CD8-positive, alpha-beta memory T cell (primary cell): ENCODE results near the gene TMEM95. TPM values are rescaled to one million over a fixed set of nuclear protein-coding genes. Genes with fewer than 3 reads are reported as not detected.
"Not testable (repeated sequence)": the region's sequence is repeated elsewhere in the genome, so short reads cannot be mapped to it uniquely, and the experiment has no call there.

Experiments
- CTCF ChIA-PET: fragments of 350-600 bp; sonication (Branson Sonifier 250); formaldehyde crosslinking; loops from one replicate; lab custom pipeline; 2021; ENCODE audit warnings: antibody characterized with exemption; lab: Charles Lee
- POLR2A ChIA-PET: fragments of 350-600 bp; sonication (Branson Sonifier 250); formaldehyde crosslinking; loops from one replicate; lab custom pipeline; 2021; ENCODE audit warnings: antibody characterized with exemption; lab: Charles Lee
- DNase-seq, 5 donors: peaks; one replicate each; pipeline versions ENCODE4 v3.0.0 to v3.0.0-alpha.2; 2020 to 2022; ENCODE audit warnings: mixed read lengths in 1 of 5
- H3K27ac ChIP-seq: one replicate; pipeline ENCODE4 v1.7.0; 2013; ENCODE audit warnings: low read depth, mild to moderate bottlenecking, low read length, moderate library complexity
- H3K27me3 ChIP-seq: 2 replicates; pipeline ENCODE4 v1.7.0; 2013; ENCODE audit warnings: low read length, mild to moderate bottlenecking; ENCODE audit not compliant: insufficient read depth, poor library complexity, severe bottlenecking
- H3K36me3 ChIP-seq: 2 replicates; pipeline ENCODE4 v1.7.0; 2013; ENCODE audit warnings: mild to moderate bottlenecking, low read length, moderate library complexity; ENCODE audit not compliant: insufficient read depth
- H3K4me1 ChIP-seq: 2 replicates; pipeline ENCODE4 v1.7.0; 2013; ENCODE audit warnings: mild to moderate bottlenecking, low read length, moderate library complexity; ENCODE audit not compliant: insufficient read depth
- H3K4me3 ChIP-seq: 2 replicates; pipeline ENCODE4 v1.7.0; 2013; ENCODE audit warnings: mild to moderate bottlenecking, low read length
- H3K9me3 ChIP-seq: 2 replicates; pipeline ENCODE4 v1.7.0; 2013; ENCODE audit warnings: mild to moderate bottlenecking, low read length
- H3K27ac Mint-ChIP-seq, 8 donors: one replicate each; pipeline ENCODE4 v1.8.0; 2020 to 2021; ENCODE audit warnings: mixed read lengths in 8 of 8, mild to moderate bottlenecking in 6 of 8, inconsistent platforms in 3 of 8, moderate library complexity in 3 of 8
- H3K27me3 Mint-ChIP-seq, 2 donors: one replicate each; pipeline ENCODE4 v1.8.0; 2020 to 2021; ENCODE audit warnings: mixed read lengths in 2 of 2, mild to moderate bottlenecking in 1 of 2, moderate library complexity in 1 of 2
- H3K36me3 Mint-ChIP-seq, 3 donors: one replicate each; pipeline ENCODE4 v1.8.0; 2020 to 2021; ENCODE audit warnings: mixed read lengths in 3 of 3, inconsistent platforms in 1 of 3, mild to moderate bottlenecking in 1 of 3
- H3K4me1 Mint-ChIP-seq, 3 donors: one replicate each; pipeline ENCODE4 v1.8.0; 2020 to 2021; ENCODE audit warnings: mixed read lengths in 3 of 3, inconsistent platforms in 1 of 3, mild to moderate bottlenecking in 1 of 3
- H3K4me3 Mint-ChIP-seq, 7 donors: one replicate each; pipeline ENCODE4 v1.8.0; 2020 to 2021; ENCODE audit warnings: mixed read lengths in 7 of 7, mild to moderate bottlenecking in 6 of 7, moderate library complexity in 4 of 7, inconsistent platforms in 2 of 7
- H3K9me3 Mint-ChIP-seq, 5 donors: one replicate each; pipeline ENCODE4 v1.8.0; 2020 to 2022; ENCODE audit warnings: mixed read lengths in 5 of 5, mild to moderate bottlenecking in 3 of 5, moderate library complexity in 2 of 5, inconsistent platforms in 1 of 5
- polyA plus RNA-seq: library from polyadenylated mRNA; unstranded; fragments of 300-500 nt; fragmentation: Illumina TruSeq; gene quantifications from one replicate; pipeline ENCODE4 v1.2.3, GENCODE V29; 2021
- total RNA-seq, 2 experiments: library from RNA; stranded (reverse); gene quantifications; one replicate each; pipeline ENCODE4 v1.2.3, GENCODE V29; 2021

Gene TMEM95
- total and polyA plus RNA-seq, 3 experiments from 2014 or later = not detected

DNA sequence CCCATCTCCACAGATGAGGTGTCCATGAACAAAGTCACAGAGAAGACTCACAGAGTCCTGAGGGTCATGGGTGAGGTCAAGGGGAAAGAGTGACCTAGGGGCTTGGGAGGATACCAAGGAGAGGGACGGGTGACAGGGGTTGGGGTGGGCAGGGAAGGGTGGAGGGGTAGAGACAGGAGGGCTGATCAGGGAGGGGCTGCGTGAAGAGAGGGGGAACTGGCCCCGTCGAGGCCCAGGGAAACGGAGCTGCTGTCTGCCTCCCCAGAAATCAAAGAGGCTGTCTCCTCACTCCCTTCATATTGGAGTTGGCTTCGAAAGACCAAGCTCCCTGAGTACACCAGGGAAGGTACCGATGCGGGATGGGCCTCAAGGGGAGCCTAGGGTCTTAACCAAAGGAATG lies 617 bp downstream of the TMEM95 start:
- Mint-ChIP-seq H3K36me3 (peaks cover 0 to 6% (median 0%) of the 10 kb centered on the region in 3 donors), H3K27me3 (peaks cover 0 to 1% of the 10 kb centered on the region in 2 donors), H3K4me1 (peaks cover 22 to 41% (median 23%) of the 10 kb centered on the region in 3 donors), H3K9me3 (no peaks in the 10 kb centered on the region), H3K4me3 (no peak overlapping the region), H3K27ac (peak overlapping the region in 1 of 8 donors; percentile 30)
- Histone ChIP-seq H3K36me3 (no peaks in the 10 kb centered on the region), H3K27ac (no peak overlapping the region), H3K27me3 (no peaks in the 10 kb centered on the region), H3K4me3 (no peak overlapping the region), H3K9me3 (no peaks in the 10 kb centered on the region), H3K4me1 (peaks cover 22% of the 10 kb centered on the region)
- CTCF ChIA-PET = interaction anchor here (0.6 to 5.5 kb wide), 44 partner anchors 11 to 332 kb away, joined by 3 to 78 read pairs (median 5); partner anchors contain the start of genes ACAP1, GABARAP, MPDU1 and NEURL4
- DNase-seq = no peak
- POLR2A ChIA-PET = interaction anchor here (0.8 to 2.3 kb wide), 5 partner anchors 18 to 332 kb away, joined by 3 to 8 read pairs (median 4); partner anchors contain the start of genes SENP3 and TP53

GRCh38 chr17:7356072-7356549 lies 1.2 kb downstream of the TMEM95 start:
- Mint-ChIP-seq H3K27ac (peak overlapping the region in 4 of 8 donors; percentile 12 to 51 (median 24)), H3K4me1 (peaks cover 21 to 38% (median 22%) of the 10 kb centered on the region in 3 donors)
- no peaks in the 10 kb centered on the region for H3K9me3 ChIP-seq

DNA sequence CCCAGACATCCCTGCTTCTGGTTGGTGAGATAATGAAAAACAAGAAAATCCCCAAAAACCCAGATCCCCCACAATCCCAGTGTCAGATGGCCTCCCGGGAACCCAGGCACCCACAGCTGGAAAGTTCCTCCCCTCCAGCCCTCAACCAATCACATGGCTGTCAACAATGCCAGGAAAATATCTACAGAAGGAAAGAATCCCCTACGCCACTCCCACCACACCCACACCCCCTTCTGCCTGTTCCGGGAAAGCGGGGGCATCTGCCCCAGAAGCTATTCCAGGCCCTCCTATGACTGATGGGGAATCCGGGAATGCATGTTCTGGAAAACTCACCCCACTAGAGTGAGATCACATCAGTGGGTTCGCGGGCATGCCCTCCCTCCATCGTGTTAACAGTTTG lies 1.8 kb downstream of the TMEM95 start:
- H3K4me3 ChIP-seq = no peak overlapping the region
- no peak for DNase-seq
- POLR2A ChIA-PET = interaction anchor here (1.2 to 1.8 kb wide), 3 partner anchors 28 to 330 kb away, joined by 3 to 5 read pairs (median 4); partner anchors contain the start of gene TP53
- peaks cover 0 to 3% (median 0%) of the 10 kb centered on the region in 3 donors for H3K36me3 Mint-ChIP-seq
- H3K27ac ChIP-seq = no peak overlapping the region
- H3K36me3 ChIP-seq = no peaks in the 10 kb centered on the region
- H3K27ac Mint-ChIP-seq = peak overlapping the region in 2 of 8 donors; percentile 61 to 71
- CTCF ChIA-PET = interaction anchor here (1.3 to 5.5 kb wide), 21 partner anchors 16 to 330 kb away, joined by 3 to 78 read pairs (median 7); partner anchors contain the start of genes ACAP1, MPDU1, NEURL4 and NLGN2
- H3K27me3 Mint-ChIP-seq = peaks cover 1% of the 10 kb centered on the region in 2 donors
- H3K4me3 Mint-ChIP-seq = no peak overlapping the region
- H3K9me3 Mint-ChIP-seq = no peaks in the 10 kb centered on the region
- H3K9me3 ChIP-seq = no peaks in the 10 kb centered on the region
- peaks cover 19 to 34% (median 19%) of the 10 kb centered on the region in 3 donors for H3K4me1 Mint-ChIP-seq
- peaks cover 15% of the 10 kb centered on the region for H3K4me1 ChIP-seq
- no peaks in the 10 kb centered on the region for H3K27me3 ChIP-seq

More at GRCh38 chr17:7356072-7356549, 1.2 kb downstream of the TMEM95 start:
- H3K4me1 ChIP-seq = peaks cover 17% of the 10 kb centered on the region
- ChIA-PET POLR2A (interaction anchor here (0.8 to 2.3 kb wide), 5 partner anchors 19 to 331 kb away, joined by 3 to 8 read pairs (median 4); partner anchors contain the start of genes SENP3 and TP53), CTCF (interaction anchor here (0.6 to 5.5 kb wide), 44 partner anchors 11 to 331 kb away, joined by 3 to 78 read pairs (median 5); partner anchors contain the start of genes ACAP1, GABARAP, MPDU1 and NEURL4)
- no peaks in the 10 kb centered on the region for H3K27me3 ChIP-seq
- Mint-ChIP-seq H3K9me3 (no peaks in the 10 kb centered on the region), H3K4me3 (peak overlapping the region in 1 of 7 donors; percentile 51), H3K27me3 (peaks cover 0 to 1% of the 10 kb centered on the region in 2 donors), H3K36me3 (peaks cover 0 to 5% (median 0%) of the 10 kb centered on the region in 3 donors)
- H3K27ac ChIP-seq = no peak overlapping the region
- no peak overlapping the region for H3K4me3 ChIP-seq
- peak; percentile 75 to 87 (median 77) for DNase-seq
- H3K36me3 ChIP-seq = no peaks in the 10 kb centered on the region

DNA sequence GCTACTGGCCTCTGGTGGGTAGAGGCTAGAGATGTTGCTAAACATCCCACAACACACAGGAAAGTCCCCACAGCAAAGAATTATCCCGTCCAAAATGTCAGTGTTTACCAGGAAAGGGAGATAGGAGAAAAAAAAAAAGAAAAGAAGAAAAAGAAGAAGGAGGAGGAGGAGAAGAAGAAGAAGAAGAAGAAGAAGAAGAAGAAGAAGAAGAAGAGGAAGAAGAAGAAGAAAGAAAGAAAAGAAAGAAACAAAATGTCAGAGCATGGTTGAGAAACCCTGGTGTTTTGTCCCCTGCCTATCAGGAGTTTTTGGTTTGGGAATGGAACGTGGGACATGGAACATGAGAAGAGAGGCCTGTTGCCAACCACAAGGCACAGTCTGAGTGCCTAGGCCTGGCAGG lies 2.4 kb downstream of the TMEM95 start:
- H3K4me1 Mint-ChIP-seq = peaks cover 18 to 31% (median 18%) of the 10 kb centered on the region in 3 donors
- Histone ChIP-seq H3K36me3 (no peaks in the 10 kb centered on the region), H3K27me3 (no peaks in the 10 kb centered on the region), H3K4me1 (peaks cover 13% of the 10 kb centered on the region), H3K4me3 (no peak overlapping the region), H3K27ac (no peak overlapping the region), H3K9me3 (no peaks in the 10 kb centered on the region)
- no peak overlapping the region for H3K27ac Mint-ChIP-seq
- no peaks in the 10 kb centered on the region for H3K9me3 Mint-ChIP-seq
- ChIA-PET POLR2A (no interaction called here), CTCF (interaction anchor here (1.1 to 5.5 kb wide), 5 partner anchors 13 to 203 kb away, joined by 3 to 78 read pairs (median 9); partner anchors contain the start of genes SENP3, TMEM102 and ZBTB4)
- H3K27me3 Mint-ChIP-seq = peaks cover 1 to 5% of the 10 kb centered on the region in 2 donors
- H3K36me3 Mint-ChIP-seq = peaks cover 0 to 2% (median 0%) of the 10 kb centered on the region in 3 donors
- no peak overlapping the region for H3K4me3 Mint-ChIP-seq
- no peak for DNase-seq

- Histone ChIP-seq H3K27me3 (no peaks in the 10 kb centered on the region), H3K9me3 (no peaks in the 10 kb centered on the region), H3K4me1 (no peaks in the 10 kb centered on the region), H3K4me3 (no peak overlapping the region), H3K36me3 (no peaks in the 10 kb centered on the region), H3K27ac (no peak overlapping the region)
- Mint-ChIP-seq H3K36me3 (no peaks in the 10 kb centered on the region), H3K27me3 (peaks cover 1 to 5% of the 10 kb centered on the region in 2 donors), H3K4me3 (no peak overlapping the region), H3K9me3 (no peaks in the 10 kb centered on the region), H3K4me1 (no peaks in the 10 kb centered on the region), H3K27ac (no peak overlapping the region)
- no peak for DNase-seq
- ChIA-PET POLR2A (no interaction called here), CTCF (interaction anchor here (1.5 to 1.7 kb wide), 2 partner anchors 9 to 199 kb away, joined by 3 read pairs; no protein-coding TSS in a partner anchor)
Measured at GRCh38 chr17:7361906-7362305, 7.0 kb downstream of the TMEM95 start.

DNA sequence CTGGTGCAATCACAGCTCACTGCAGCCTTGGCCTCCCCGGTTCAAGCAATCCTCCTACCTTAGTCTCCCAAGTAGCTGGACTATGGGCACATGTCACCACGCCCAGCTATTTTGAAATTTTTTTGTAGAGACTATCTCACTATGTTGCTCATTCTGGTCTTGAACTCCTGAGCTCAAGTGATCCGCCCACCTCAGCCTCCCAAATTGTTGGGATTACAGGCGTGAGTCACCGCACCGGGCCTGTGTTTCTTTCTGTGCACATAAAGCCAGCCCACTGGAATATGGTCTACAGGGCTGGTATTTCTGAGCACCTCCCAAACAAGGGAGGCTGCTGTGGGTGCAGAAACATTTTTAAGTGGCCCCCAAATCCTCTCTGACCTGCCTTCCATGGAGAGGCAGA lies 8.4 kb downstream of the TMEM95 start:
- Mint-ChIP-seq H3K36me3 (no peaks in the 10 kb centered on the region), H3K4me1 (no peaks in the 10 kb centered on the region), H3K27ac (no peak overlapping the region), H3K9me3 (no peaks in the 10 kb centered on the region), H3K4me3 (no peak overlapping the region), H3K27me3 (peaks cover 1 to 5% of the 10 kb centered on the region in 2 donors)
- Histone ChIP-seq H3K4me3 (no peak overlapping the region), H3K27me3 (no peaks in the 10 kb centered on the region), H3K36me3 (no peaks in the 10 kb centered on the region), H3K27ac (no peak overlapping the region), H3K9me3 (no peaks in the 10 kb centered on the region), H3K4me1 (no peaks in the 10 kb centered on the region)
- ChIA-PET CTCF (no interaction called here), POLR2A (no interaction called here)
- no peak for DNase-seq

- CTCF ChIA-PET = interaction anchor here (1.0 to 1.1 kb wide), 2 partner anchors 8 to 195 kb away, joined by 3 to 4 read pairs; no protein-coding TSS in a partner anchor
- H3K4me1 Mint-ChIP-seq, POLR2A ChIA-PET: not testable (repeated sequence)
Measured at GRCh38 chr17:7365963-7366362, 11.0 kb downstream of the TMEM95 start.

GRCh38 chr17:7367083-7367482 lies 12.1 kb downstream of the TMEM95 start:
- no peak for DNase-seq
- no peaks in the 10 kb centered on the region for H3K36me3 Mint-ChIP-seq
- CTCF ChIA-PET = no interaction called here
- no peaks in the 10 kb centered on the region for H3K36me3 ChIP-seq
- H3K27ac Mint-ChIP-seq = peak overlapping the region in 1 of 8 donors; percentile 41
- H3K4me1 ChIP-seq = no peaks in the 10 kb centered on the region
- no peaks in the 10 kb centered on the region for H3K9me3 Mint-ChIP-seq
- peaks cover 0 to under 1% of the 10 kb centered on the region in 2 donors for H3K27me3 Mint-ChIP-seq
- H3K27me3 ChIP-seq = no peaks in the 10 kb centered on the region
- no peak overlapping the region for H3K4me3 Mint-ChIP-seq
- POLR2A ChIA-PET = no interaction called here
- no peaks in the 10 kb centered on the region for H3K9me3 ChIP-seq
- H3K4me1 Mint-ChIP-seq = no peaks in the 10 kb centered on the region
- H3K4me3 ChIP-seq = no peak overlapping the region
- H3K27ac ChIP-seq = no peak overlapping the region

More at GRCh38 chr17:7365963-7366362, 11.0 kb downstream of the TMEM95 start:
- not testable (repeated sequence) for H3K4me1 ChIP-seq, H3K27ac Mint-ChIP-seq, H3K4me3 ChIP-seq, H3K36me3 Mint-ChIP-seq, H3K9me3 Mint-ChIP-seq, H3K27me3 ChIP-seq, DNase-seq, H3K36me3 ChIP-seq, H3K4me3 Mint-ChIP-seq, H3K9me3 ChIP-seq, H3K27me3 Mint-ChIP-seq, H3K27ac ChIP-seq
